Colonic mucosa (tissue), 4 donors: ENCODE results near the gene DPP10. TPM values are rescaled to one million over a fixed set of nuclear protein-coding genes. Genes with fewer than 3 reads are reported as not detected.
"Not testable (repeated sequence)": the region's sequence is repeated elsewhere in the genome, so short reads cannot be mapped to it uniquely, and the experiment has no call there.

Experiments
- DNase-seq: peaks from one replicate; pipeline ENCODE4 v3.0.0-alpha.2; 2020
- H3K27ac ChIP-seq: fragments of 200-600 bp; one replicate; pipeline ENCODE4 v1.8.0; 2021
- H3K27me3 ChIP-seq: fragments of 200-600 bp; one replicate; pipeline ENCODE4 v1.8.0; 2021
- H3K36me3 ChIP-seq: fragments of 200-600 bp; one replicate; pipeline ENCODE4 v1.8.0; 2021
- H3K4me1 ChIP-seq: fragments of 200-600 bp; one replicate; pipeline ENCODE4 v1.8.0; 2021; ENCODE audit warnings: mild to moderate bottlenecking
- H3K4me3 ChIP-seq: fragments of 200-600 bp; one replicate; pipeline ENCODE4 v1.8.0; 2021
- H3K9ac ChIP-seq, 2 donors: one replicate each; pipeline ENCODE4 v1.7.0; 2013; ENCODE audit warnings: control low read depth in 2 of 2, low read depth in 2 of 2, low read length in 2 of 2
- H3K9me3 ChIP-seq: fragments of 200-600 bp; one replicate; pipeline ENCODE4 v1.8.0; 2021
- intact Hi-C: fragments of 100-400 bp; cut with DNase I; formaldehyde crosslinking; loops from one replicate; pipeline ENCODE4 v1.14.1; 2022
- total RNA-seq, 2 donors: library from RNA; stranded (reverse); fragmentation: NEBNext Ultra II Directional in 1 of 2; extraction: Animal tissue kit (Norgen Biotek cat#: 25700) in 1 of 2; gene quantifications; one replicate each; pipeline ENCODE4 v1.2.1, GENCODE V29; 2021
- TF ChIP-seq, protein P1 (sequence below): fragments of 200-600 bp; IDR thresholded peaks from one replicate; pipeline ENCODE4 v1.8.0; 2022; ENCODE audit warnings: antibody characterized with exemption, mild to moderate bottlenecking
- donor health status: healthy.
- donor health status: DM: no; HTN: no; CAD: no.
- donor health status: DM: no; HTN: no; CAD: no.

The DPP10 gene
- total RNA-seq, 2 donors from 2014 or later, result 6.0 to 8.1 TPM

DNA sequence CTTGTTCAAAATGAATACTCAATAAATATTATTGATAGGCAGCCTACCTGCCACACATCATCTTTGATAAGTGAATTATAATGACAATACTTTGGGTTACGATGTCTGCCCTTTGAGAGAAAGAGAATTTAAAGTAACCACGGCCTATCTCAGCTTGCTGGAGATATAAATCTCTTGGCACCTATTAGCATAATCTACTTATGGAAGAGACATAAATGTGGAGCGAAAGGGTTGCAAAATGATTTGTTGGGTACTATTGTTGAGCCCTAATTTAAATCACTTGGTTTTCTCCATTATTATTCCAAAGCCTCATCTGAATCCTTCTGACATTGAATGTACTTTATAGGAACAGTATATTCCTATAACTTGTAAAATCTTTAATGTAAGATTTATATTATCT is 520.1 kb downstream of the DPP10 start:
- Histone ChIP-seq H3K9me3 (no peaks in the 10 kb centered on the region), H3K4me3 (no peak overlapping the region), H3K36me3 (no peaks in the 10 kb centered on the region), H3K9ac (no peak overlapping the region), H3K4me1 (no peaks in the 10 kb centered on the region), H3K27ac (no peak overlapping the region), H3K27me3 (no peaks in the 10 kb centered on the region)
- TF ChIP-seq, protein P1, sequence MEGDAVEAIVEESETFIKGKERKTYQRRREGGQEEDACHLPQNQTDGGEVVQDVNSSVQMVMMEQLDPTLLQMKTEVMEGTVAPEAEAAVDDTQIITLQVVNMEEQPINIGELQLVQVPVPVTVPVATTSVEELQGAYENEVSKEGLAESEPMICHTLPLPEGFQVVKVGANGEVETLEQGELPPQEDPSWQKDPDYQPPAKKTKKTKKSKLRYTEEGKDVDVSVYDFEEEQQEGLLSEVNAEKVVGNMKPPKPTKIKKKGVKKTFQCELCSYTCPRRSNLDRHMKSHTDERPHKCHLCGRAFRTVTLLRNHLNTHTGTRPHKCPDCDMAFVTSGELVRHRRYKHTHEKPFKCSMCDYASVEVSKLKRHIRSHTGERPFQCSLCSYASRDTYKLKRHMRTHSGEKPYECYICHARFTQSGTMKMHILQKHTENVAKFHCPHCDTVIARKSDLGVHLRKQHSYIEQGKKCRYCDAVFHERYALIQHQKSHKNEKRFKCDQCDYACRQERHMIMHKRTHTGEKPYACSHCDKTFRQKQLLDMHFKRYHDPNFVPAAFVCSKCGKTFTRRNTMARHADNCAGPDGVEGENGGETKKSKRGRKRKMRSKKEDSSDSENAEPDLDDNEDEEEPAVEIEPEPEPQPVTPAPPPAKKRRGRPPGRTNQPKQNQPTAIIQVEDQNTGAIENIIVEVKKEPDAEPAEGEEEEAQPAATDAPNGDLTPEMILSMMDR, result no peak
- intact Hi-C loops, result no loop called here
- no peak for DNase-seq

DNA sequence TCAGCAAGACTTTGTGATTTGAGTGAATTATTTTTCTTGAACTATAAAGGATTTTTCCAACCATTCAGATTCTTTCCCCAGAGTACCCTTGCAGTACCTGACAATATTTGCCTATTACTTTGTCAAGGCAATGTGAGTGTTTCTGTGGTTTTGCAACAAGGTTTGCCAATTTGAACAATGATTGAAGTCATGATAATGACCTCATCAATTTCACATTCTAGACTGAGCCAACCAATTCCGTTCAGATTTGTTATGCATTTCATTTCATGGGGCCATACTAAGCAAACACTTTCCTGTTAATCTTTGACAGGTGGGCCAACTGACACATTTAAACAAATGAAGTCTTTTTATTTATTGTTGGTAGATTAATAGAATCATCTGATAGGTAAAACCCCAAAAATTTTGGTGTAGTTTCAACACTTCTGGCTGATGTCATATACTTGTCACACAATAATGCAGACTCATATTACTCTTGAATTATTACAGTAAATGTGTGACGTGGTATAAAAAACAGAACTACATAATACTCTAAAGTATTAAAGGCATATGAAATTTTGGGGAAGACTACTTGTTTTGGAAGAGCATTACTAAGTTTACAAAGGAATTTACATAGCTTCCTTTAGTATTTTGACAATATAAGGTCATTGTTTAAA is 526.4 kb downstream of the DPP10 start:
- DNase-seq, result no peak
- H3K36me3 ChIP-seq, result no peaks in the 10 kb centered on the region
- no peak overlapping the region for H3K9ac ChIP-seq
- H3K27ac ChIP-seq, result no peak overlapping the region
- intact Hi-C loops, result no loop called here
- no peaks in the 10 kb centered on the region for H3K27me3 ChIP-seq
- TF ChIP-seq, protein P1, result no peak
- H3K4me3 ChIP-seq, result no peak overlapping the region
- no peaks in the 10 kb centered on the region for H3K9me3 ChIP-seq
- H3K4me1 ChIP-seq, result no peaks in the 10 kb centered on the region

DNA sequence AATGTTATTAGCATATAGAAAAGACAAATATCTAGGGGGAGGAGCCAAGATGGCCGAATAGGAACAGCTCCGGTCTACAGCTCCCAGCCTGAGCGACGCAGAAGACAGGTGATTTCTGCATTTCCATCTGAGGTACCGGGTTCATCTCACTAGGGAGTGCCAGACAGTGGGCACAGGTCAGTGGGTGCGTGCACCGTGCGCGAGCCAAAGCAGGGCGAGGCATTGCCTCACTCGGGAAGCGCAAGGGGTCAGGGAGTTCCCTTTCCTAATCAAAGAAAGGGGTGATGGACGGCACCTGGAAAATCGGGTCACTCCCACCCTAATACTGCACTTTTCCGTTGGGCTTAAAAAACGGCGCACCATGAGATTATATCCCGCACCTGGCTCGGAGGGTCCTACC is 561.9 kb downstream of the DPP10 start:
- H3K9ac ChIP-seq, intact Hi-C loops, H3K4me1 ChIP-seq, H3K9me3 ChIP-seq, DNase-seq, H3K27me3 ChIP-seq, H3K27ac ChIP-seq, H3K36me3 ChIP-seq, H3K4me3 ChIP-seq: not testable (repeated sequence)

DNA sequence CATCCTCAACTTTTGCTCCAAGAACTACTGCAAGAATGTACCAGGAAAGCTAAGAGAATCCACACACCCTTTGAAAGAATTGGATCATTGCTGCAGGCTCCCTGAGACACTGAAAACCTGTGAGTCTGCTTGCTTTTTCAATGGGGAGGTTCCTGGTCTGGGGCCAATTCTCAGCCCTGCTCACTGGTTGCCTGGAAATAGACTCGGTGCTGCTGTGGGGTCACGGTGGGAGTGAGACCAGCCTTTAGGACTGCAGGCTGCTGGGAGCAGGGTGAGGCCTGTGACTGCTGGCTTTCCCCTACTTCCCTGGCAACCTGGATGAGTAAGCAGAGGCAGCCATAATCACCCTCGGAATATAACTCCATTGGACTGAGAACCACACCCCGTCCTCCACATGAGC is 569.3 kb downstream of the DPP10 start:
- no peak overlapping the region for H3K4me3 ChIP-seq
- no peak overlapping the region for H3K9ac ChIP-seq
- no peak for DNase-seq
- no peaks in the 10 kb centered on the region for H3K36me3 ChIP-seq
- no peaks in the 10 kb centered on the region for H3K27me3 ChIP-seq
- TF ChIP-seq, protein P1, result no peak
- H3K9me3 ChIP-seq, result no peaks in the 10 kb centered on the region
- H3K4me1 ChIP-seq, result no peaks in the 10 kb centered on the region
- H3K27ac ChIP-seq, result no peak overlapping the region
- intact Hi-C loops, result no loop called here

DNA sequence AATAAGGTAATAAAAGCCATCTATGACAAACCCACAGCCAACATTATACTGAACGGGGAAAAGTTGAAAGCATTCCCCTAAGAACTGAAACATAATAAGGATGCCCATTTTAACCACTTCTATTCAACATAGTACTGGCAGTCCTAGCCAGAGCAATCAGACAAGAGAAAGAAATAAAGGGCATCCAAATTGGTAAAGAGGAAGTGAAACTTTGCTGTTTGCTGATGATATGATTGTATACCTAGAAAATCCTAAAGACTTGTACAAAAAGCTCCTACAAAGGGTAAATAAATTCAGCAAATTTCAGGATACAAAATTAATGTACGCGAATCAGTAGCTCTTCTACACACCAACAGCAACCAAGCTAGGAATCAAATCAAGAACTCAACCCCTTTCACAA is 579.6 kb downstream of the DPP10 start:
- H3K36me3 ChIP-seq, H3K4me3 ChIP-seq, H3K27ac ChIP-seq, H3K27me3 ChIP-seq, H3K4me1 ChIP-seq, intact Hi-C loops, H3K9ac ChIP-seq, DNase-seq, H3K9me3 ChIP-seq: not testable (repeated sequence)

DNA sequence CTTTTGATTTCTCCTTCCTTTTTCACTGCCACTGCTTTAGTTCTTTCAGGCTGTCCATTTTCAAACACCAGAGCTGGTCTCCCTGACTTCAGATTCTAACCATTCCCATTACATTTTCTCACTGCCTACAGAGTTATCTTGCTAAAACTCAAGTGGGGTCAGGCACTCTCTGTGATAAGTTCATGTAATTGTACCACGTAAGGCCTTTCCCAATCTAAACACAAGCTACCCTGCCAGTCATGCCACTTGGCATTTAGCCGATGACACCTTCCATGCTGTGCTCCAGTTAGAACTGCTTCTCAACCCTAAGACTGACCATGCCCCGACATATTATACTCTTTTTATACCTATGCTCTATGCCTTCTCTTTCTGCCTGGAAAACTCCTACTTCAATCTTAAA is 592.4 kb downstream of the DPP10 start:
- Histone ChIP-seq H3K27ac (no peak overlapping the region), H3K9ac (no peak overlapping the region), H3K4me1 (no peaks in the 10 kb centered on the region), H3K9me3 (no peaks in the 10 kb centered on the region), H3K27me3 (no peaks in the 10 kb centered on the region), H3K4me3 (no peak overlapping the region), H3K36me3 (no peaks in the 10 kb centered on the region)
- TF ChIP-seq, protein P1, result no peak
- no peak for DNase-seq
- intact Hi-C loops, result no loop called here
